ENCODE measurements around the gene SLC22A31.
A peak's percentile ranks its signal among the peaks of the same experiment; 100 is the strongest.
"Not testable (repeated sequence)": the region's sequence is repeated elsewhere in the genome, so short reads cannot be mapped to it uniquely, and the experiment has no call there.

The SLC22A31 gene

DNA sequence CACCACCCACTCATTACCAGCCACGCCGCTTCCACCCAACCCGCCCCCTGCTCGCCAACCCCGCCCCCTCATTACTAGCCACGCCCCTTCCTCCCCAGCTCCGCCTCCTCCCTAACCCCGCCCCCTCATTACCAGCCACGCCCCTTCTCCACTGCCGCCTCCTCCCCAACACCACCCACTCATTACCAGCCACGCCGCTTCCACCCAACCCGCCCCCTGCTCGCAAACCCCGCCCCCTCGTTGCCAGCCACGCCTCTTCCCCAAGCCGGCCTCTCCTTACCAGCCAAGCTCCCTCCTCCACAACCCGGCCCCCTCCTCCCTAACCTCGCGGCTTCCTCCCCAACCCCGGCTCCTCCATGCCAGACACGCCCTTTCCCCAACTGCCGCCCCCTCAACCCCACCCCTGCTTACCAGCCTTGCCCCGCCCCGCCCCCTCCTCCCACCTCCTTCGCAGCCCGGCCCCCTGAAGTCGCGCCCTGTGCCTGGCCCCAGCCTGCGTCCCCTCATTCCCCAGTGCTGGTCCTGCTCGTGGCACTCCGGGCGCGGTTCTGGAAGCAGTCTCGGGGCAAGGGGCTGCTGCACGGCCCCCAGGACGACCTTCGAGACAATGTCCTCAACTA is 7.3 kb downstream of the SLC22A31 start:
- DNase-seq: no peak

DNA sequence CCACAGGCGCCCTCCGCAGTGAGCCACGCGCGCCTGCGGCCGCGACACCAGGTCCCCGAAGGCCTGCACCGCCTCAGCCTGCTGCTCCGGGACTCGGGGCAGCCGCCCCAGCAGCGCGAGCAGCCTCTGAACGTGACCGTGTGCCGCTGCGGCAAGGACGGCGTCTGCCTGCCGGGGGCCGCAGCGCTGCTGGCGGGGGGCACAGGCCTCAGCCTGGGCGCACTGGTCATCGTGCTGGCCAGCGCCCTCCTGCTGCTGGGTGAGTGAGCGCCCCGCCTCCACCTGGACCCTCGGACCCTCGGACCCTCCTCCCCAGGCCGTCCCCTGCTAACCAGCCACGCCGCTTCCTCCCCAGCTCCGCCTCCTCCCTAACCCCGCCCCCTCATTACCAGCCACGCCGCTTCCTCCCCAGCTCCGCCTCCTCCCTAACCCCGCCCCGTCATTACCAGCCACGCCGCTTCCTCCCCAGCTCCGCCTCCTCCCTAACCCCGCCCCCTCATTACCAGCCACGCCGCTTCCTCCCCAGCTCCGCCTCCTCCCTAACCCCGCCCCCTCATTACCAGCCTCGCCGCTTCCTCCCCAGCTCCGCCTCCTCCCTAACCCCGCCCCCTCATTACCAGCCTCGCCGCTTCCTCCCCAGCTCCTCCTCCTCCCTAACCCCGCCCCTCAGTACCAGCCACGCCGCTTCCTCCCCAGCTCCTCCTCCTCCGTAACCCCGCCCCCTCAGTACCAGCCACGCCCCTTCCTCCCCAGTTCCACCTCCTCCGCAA is 8.0 kb downstream of the SLC22A31 start:
- peak; percentile 46 for DNase-seq

DNA sequence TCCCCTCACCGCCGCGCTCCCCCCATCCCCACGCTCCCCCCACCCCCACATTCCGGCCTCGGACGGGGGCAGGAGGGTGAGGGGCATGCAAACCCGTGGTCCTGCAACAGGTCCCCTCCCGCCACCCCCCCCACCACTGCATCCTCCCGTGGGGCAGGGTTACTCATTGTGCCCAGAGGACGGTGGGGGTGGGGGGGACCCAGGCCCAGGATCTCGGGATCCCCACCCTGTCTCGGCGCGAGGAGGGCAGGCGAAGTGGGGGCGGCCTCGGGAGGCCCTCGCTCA is 8.5 kb downstream of the SLC22A31 start:
- no peak for DNase-seq

GRCh38 chr16:89191033-89191900 is 9.1 kb downstream of the SLC22A31 start:
- DNase-seq: no peak

- no peak for DNase-seq
Measured at GRCh38 chr16:89190150-89190958, 10.0 kb downstream of the SLC22A31 start.

- DNase-seq: no peak
Measured at GRCh38 chr16:89189358-89190025, 10.8 kb downstream of the SLC22A31 start.

- DNase-seq: not testable (repeated sequence)
Measured at GRCh38 chr16:89188471-89189357, 11.6 kb downstream of the SLC22A31 start.

DNA sequence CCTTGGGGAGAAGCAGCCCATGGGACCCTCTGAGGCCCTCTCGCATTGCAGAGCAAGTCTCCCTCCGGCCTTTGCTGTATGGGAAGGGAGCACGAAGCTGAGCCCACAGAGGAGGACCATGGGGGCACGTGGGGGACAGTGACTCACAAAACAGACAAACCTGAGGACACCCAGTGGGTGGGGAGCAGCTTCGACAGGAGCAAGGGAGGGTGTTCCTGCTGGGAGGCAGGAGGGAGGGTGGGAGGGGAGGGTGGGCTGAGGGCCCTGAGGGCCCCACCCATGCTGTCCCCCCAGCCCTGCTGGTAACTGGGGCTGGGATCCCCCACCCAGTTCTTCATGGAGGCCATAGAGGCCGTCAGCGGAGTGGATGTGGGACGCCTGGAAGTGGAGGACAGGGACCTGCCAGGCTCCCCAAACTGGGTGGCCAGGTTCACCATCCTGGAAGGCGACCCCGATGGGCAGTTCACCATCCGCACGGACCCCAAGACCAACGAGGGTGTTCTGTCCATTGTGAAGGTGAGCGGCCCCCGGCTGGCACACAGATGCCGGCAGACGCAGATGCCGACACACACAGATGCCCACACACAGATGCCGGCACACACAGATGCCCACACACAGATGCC is 12.5 kb downstream of the SLC22A31 start:
- no peak for DNase-seq

GRCh38 chr16:89187032-89187769 is 13.1 kb downstream of the SLC22A31 start:
- DNase-seq: no peak

DNA sequence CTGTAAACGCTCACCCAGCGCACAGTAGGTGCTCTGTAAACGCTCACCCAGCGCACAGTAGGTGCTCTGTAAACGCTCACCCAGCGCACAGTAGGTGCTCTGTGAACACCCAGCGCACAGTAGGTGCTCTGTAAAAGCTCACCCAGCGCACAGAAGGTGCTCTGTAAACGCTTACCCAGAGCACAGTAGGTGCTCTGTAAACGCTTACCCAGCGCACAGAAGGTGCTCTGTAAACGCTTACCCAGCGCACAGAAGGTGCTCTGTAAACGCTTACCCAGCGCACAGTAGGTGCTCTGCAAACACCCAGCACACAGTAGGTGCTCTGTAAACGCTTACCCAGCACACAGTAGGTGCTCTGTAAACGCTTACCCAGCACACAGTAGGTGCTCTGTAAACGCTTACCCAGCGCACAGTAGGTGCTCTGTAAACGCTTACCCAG is 13.7 kb downstream of the SLC22A31 start:
- not testable (repeated sequence) for DNase-seq

GRCh38 chr16:89185887-89186592 is 14.3 kb downstream of the SLC22A31 start:
- DNase-seq: not testable (repeated sequence)

- DNase-seq: no peak
Measured at GRCh38 chr16:89184933-89185794, 15.2 kb downstream of the SLC22A31 start.

DNA sequence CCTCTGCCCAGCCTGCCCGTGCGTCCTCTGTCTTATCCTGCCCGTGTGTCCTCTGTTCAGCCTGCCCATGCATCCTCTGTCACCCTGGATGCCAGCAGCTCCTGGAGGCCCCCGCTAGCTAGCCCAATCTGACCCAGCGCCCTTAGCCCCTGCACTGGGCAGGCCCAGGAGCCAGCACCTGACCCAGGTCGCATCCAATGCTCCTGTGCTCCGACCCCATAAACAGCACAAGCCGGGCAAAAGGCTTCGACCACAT is 15.7 kb downstream of the SLC22A31 start:
- DNase-seq: no peak

- no peak for DNase-seq
Measured at GRCh38 chr16:89183975-89184676, 16.2 kb downstream of the SLC22A31 start.

DNA sequence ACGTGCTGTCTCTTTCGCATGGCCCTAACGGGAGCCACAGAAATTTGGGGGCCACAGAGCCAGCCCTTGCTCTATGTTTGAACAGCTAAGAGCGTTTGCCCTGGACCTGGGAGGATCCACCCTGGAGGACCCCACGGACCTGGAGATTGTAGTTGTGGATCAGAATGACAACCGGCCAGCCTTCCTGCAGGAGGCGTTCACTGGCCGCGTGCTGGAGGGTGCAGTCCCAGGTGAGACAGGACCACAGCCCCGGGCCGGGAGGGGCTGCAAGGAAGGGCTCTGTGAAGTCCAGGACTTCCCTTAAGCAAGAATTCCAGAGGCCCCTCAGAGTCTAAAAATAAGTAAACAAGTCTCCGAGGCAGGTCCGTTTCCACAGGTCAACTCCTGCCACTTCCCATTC is 16.9 kb downstream of the SLC22A31 start:
- no peak for DNase-seq

DNA sequence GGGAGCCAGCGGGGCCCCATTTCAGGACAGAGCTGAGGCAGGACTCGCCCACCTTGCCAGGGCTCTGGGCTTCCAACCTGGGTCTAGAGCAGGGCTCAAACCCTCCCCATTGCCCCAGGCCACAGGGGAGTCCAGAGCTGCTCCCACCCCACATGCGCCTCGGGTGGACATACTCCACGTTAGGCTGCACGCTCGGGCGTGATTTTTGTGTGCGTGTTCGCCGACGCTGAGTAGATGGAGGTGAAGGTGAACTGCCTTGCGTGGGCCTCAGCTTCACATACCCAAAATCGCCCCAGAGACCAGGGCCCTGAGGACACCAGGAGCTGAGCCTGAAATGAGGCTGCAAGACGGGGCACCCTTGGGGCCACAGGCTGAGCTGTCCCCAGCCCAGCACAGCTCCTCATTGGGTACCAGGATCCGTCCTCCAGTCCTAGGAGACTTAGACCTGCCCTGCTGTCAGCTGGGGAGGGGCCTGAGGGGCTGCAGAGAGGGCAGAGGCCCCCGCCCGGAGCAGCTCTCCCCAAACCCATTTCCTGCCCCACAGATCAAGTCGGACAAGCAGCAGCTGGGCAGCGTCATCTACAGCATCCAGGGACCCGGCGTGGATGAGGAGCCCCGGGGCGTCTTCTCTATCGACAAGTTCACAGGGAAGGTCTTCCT is 20.6 kb downstream of the SLC22A31 start:
- DNase-seq: no peak

DNA sequence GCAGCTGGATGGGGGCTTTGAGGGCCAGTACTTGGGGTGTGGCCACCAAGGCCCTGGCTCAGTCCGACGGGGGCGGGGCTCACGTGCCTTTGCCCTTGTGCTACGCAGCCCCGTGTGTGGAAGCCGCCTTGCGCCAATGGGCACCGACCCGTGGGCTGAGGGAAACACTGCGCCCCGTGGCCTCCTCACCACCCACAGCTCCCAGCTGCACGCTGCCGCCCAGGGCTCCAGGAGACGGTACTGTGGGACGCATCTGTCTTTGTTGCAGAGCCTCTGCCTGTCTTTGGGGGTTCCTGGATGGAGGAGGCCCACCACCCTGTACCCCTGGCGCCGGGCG is 21.2 kb downstream of the SLC22A31 start:
- DNase-seq: no peak

Measured in NCI-H2171 (cell line).